HG02623 (cell line): Measurements from ENCODE around the gene DNAJC4.

Source experiments
- ATAC-seq: cut with Tn5 transposase; IDR thresholded peaks from one replicate; pipeline ENCODE4 v1.9.1; 2021; ENCODE audit warnings: moderate library complexity; ENCODE audit not compliant: unreplicated experiment

Gene DNAJC4

DNA sequence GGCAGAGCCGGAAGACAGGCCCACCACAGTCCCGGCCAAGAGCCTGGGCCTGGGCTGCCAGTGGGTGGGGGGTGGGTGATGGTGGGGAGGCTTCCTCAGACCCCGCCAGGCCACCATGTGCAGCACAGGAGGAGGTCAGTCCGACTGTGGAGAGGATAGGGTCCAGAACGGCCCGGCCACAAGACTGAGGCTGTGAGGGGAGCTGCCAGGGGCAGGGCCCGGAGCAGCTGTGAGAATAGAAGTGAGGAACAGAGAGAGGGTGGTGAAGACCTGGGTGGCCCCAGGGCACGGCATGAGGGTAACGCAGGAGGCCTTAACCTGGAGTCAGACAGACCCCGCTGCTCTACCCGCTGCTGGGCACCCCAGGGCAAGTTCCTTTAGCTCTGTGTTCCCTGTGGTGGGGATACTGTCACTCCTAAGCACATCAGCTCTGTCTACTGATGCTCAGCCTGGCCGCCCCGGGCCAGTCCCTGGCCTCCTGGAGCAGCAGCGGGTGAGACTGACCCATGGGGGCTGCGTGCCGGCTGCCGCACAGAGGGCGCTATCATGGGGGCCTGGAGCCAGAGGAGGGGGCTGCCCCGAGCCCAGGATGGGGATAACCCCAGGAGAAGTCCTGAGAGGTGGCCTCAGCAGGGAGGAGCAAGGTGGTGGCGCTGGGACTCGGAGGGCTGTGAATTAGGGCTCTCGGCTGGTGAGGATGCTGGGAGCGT lies 22.1 kb upstream of the DNAJC4 start:
- ATAC-seq = no peak

DNA sequence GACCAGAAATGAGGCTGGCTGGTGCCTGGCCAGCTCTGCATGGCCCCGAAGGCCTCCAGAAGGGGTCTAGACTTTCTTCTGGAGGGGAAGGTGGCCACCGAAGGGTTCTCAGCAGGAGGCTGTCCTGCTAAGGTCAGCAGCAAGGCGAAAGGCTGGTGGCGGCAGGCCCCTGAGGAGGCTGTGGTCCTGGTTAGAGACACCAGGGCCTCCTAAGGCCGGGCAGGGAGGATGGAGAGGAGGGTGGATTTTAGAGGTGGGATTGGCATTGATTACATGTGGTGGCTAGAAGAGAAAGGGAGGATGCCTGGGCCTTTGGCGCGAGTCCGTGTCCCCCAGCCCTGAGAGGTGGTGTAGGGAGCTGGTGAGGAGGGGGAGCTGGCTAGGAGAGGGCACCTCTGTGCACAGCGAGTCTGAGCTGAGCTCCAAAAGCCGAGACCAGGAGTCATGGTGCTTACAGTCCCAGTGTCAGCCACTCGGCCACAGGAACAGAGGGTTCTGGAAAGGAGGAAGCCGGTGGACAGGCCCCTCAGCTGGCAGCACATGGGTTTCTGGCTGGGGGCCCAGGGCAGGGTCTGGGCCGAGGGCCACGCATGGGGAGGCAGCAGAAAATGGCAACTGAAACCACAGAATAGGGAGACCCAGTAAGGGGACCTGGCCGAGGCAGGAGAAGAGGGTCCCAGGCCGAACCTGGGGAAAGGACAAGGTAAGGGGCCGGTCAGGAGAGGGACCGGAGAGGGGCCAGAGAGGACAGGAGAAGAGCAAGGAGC lies 21.4 kb upstream of the DNAJC4 start:
- no peak for ATAC-seq

DNA sequence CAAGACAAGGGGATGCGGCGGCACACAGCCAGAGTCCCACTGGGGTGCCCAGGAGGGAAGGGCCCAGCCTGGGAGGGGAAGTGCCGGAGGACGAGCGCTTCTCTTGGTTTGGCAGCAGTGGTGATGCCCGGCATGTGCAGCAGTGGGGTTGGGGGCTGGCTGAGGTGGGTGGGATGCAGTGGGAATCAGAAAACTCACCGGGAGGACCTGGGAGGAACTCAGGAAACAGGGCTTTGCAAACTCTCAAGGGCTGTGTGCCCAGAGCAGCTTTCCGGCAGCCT lies 20.8 kb upstream of the DNAJC4 start:
- ATAC-seq = no peak

DNA sequence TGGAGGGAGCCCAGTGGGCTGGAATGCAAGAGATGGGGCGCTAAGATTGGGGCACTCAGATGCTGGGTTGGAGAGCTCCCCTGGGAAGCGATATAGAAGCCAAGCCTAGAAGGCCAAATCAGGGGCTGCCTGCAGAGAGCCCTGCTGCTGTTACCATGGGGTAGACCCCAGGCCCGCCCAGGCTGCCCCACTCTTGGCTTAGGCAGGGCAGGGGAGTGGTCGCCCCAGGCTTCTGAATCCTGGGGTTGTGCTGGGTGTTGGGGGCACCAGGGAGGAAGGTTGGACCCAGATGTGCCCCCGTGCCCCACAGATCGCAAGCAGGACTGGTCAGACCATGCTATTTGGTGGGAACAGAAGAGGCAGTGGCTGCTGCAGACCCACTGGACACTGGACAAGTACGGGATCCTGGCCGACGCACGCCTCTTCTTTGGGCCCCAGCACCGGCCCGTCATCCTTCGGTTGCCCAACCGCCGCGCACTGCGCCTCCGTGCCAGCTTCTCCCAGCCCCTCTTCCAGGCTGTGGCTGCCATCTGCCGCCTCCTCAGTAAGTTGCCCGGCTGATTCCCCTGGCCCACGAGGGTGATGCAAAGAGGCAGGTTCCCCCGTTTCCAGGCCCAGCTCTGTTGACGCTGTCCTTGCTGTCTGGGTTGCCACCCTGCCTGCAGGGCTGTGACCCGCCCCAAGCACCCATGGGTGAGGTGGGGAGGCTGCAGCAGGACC lies 19.9 kb upstream of the DNAJC4 start:
- ATAC-seq = no peak

DNA sequence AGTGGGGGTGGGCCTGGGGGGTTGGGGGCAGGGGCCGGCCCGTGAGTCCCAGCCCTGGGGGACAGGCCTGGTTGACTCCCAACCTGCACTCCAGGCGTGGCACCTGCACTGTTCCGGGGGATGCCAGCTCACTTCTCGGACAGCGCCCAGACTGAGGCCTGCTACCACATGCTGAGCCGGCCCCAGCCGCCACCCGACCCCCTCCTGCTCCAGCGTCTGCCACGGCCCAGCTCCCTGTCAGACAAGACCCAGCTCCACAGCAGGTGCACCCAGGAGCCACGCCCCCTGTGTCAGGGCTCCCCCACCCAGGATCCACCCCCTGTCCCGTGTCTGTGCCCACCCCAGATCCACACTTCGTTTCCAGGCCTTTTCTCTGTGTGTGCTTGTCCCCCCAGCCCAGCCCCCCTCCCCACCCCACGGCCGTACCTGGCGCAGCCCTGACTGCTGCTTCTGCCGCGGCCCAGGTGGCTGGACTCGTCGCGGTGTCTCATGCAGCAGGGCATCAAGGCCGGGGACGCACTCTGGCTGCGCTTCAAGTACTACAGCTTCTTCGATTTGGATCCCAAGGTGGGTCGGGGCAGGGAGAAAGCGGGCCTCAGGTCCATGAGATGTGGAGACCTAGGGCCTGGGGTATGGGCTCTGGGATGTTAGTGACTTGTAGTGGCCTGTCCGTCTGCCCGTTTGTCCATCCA lies 19.0 kb upstream of the DNAJC4 start:
- no peak for ATAC-seq

DNA sequence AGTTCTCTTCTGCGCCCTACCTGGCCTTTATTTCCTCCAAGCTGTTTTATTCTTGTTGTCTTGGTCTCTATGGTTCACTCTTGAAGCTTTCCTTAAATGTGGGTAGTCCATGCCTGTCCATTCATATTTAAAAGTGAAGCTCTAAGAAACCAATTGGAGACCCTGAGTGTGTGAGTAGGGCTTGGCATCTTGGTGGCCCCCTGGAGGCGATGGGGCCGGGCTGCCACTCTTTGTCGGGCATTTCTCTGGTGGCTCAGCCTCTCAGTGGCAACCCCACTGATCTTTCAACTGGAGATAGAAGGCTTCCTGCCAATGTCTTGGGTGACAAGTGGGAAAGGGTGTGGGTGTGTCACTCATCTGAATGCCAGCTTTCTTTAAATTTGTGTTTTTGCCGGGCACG lies 13.5 kb upstream of the DNAJC4 start:
- no peak for ATAC-seq

DNA sequence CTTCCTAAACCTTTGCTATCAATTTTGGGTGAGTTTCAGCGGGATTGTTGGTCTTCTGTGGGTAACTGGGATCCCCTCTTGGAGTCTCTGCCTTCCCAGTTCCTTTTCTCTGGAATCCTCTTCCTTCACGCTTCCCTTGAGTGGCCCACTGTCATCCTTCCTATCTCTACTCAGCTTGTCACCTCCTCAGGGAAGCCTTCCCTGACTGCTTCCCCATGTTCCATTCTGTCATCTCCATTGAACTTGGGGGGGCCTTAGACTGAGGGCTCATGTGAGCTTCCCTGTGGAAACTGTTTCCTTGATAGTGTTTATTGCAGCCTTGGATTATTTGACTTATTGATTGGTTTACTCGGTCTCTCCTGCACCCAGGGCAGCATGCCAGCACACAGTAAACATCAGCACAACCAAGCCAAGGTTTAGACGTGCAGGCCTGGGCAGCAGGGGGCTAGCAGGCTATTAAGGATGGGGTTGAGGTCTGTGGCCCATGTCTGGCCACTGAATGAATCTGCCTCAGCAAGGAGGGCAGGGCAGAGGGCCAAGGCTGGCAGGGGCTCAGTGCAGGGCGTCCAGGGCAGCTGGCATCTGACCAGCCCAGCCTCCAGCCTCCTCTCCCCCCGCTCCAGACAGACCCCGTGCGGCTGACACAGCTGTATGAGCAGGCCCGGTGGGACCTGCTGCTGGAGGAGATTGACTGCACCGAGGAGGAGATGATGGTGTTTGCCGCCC lies 11.6 kb upstream of the DNAJC4 start:
- no peak for ATAC-seq

DNA sequence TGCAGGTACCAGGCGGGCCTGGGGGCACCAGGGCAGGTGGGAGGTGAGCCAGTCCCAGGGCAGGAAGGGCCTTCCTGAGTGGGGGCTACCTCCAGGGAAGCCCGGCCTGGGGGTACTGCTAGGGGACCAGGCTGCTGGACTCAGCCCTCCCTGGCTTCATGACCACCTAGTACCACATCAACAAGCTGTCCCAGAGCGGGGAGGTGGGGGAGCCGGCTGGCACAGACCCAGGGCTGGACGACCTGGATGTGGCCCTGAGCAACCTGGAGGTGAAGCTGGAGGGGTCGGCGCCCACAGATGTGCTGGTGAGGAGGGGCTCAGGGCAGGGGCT lies 11.0 kb upstream of the DNAJC4 start:
- ATAC-seq = no peak

DNA sequence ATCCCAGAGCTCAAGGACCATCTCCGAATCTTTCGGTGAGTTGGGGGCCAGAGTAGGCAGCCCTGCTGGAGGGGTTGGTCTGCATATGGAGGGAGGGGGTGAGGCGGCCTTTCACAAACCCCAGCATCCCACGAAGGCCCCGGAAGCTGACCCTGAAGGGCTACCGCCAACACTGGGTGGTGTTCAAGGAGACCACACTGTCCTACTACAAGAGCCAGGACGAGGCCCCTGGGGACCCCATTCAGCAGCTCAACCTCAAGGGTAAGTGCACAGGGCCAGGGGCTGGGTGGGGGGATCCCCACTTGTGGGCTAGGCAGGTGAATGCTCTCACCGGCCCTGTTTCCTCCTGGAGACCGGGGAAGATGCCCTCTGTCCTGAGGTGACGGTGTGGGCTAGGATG lies 10.6 kb upstream of the DNAJC4 start:
- no peak for ATAC-seq

DNA sequence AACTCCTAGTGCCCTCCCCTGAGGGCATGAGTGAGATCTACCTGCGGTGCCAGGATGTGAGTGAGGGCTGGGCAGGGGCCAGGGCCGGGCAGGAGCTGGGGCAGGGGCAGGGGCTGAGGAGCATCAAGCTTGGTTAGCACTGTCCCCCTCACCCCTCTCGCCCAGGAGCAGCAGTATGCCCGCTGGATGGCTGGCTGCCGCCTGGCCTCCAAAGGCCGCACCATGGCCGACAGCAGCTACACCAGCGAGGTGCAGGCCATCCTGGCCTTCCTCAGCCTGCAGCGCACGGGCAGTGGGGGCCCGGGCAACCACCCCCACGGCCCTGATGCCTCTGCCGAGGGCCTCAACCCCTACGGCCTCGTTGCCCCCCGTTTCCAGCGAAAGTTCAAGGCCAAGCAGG lies 10.1 kb upstream of the DNAJC4 start:
- ATAC-seq = no peak

DNA sequence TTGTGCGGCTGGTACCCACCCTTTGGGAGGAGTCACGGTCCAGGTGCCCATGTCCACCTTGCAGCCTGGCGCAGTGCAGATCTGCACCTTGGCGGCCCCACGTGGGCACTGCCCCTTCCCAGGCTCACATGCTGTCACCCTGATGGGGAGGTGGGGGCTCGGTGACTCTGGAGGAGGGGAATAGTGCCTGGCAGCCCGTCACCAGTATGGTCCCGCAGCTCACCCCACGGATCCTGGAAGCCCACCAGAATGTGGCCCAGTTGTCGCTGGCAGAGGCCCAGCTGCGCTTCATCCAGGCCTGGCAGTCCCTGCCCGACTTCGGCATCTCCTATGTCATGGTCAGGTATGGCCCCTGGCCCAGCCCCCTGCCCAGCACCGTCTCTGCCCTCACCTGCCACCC lies 9.6 kb upstream of the DNAJC4 start:
- no peak for ATAC-seq

DNA sequence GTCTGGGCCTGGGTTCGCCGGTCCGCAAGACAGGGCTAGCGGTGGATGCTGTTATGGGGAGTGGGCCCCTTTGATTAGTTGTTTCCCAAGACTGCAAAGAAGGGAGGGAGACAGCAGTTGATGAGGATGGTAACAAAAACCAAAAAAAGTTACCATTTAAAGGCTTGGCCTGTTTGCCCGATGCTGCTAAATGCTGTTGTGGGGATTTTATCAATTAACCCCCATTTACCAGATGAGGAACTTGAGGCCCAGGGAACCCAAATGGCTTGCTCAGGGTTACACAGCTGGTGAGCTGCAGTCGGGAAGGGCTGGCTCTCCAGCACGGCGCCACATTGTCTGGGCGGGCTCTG lies 7.7 kb upstream of the DNAJC4 start:
- no peak for ATAC-seq

DNA sequence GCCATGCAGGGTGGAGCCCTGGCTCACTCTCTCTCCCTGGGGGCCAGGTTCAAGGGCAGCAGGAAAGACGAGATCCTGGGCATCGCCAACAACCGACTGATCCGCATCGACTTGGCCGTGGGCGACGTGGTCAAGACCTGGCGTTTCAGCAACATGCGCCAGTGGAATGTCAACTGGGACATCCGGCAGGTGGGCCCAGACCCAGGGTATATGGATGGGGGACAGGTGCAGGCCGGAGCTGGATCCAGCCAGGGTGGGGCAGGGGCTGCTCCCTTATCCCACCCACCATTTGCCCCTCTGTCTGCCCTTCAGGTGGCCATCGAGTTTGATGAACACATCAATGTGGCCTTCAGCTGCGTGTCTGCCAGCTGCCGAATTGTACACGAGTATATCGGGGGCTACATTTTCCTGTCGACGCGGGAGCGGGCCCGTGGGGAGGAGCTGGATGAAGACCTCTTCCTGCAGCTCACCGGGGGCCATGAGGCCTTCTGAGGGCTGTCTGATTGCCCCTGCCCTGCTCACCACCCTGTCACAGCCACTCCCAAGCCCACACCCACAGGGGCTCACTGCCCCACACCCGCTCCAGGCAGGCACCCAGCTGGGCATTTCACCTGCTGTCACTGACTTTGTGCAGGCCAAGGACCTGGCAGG lies 7.2 kb upstream of the DNAJC4 start:
- no peak for ATAC-seq

DNA sequence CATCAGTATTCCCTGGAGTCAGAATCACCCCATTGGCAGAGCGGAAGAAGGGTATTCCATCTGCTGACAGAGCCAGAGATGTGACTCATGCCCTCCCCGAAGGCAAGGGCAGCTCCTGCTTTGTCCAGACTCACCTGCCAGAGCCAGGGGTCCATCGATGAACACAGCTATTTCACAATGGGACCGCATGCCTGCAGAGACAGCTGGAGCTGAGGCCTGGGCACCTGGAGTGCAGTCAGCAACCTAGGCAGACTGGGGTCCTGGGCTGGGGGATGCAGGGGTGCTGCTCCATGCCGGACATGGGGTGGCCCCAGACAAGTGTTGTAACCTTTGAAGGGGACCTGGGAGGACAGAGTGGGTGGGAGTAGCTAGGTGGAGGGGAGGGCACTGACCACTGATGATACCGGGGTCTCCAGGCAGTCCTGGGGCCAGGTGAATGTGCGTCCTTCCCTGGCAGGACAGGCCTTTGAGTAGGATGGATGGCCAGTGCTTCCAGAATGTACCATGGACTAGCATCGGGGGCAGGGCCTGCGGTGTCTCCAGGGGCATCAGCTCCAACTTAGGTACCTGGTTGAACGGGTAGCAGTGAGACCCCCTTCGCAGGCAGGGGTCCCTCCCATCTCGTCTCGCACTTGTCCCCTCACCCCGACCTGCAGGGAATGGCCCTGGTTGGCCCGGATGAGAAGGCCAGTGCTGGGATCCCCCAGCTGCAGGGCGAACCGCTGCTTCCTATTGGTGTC lies 6.0 kb upstream of the DNAJC4 start:
- no peak for ATAC-seq

DNA sequence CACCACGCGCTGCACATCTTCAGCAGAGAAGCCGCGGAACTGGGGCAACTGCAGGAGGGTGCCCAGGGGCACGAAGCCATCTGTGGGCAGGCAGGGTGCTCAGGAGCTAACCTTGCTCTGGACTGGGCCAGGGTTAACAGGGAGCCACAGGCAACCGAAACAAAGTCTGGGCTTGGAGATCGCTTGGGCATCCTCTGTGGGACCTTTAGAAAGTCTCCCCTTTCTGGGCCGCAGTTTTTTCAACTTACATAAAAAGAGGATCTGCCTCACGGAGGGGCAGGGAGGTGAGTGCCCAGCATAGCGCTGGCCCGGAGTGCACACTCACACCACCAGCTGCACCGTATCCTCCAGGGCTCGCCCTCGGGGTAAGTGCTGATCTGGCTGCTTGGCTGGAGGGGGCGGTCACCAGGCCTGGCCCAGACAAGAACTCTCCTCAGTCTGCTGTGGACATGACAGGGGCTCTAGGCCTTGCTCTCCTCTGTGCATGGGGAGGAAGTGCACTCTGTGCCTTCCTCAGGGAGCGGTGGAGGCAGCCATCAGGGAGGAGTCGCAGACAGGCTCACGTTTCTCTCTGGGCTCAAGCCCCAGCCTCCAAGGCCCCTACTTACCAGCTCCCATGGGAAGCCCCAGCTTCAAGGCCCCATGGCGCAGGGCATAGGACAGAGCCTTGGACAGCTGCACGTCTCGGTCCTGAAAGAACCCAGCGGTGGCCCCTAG lies 5.3 kb upstream of the DNAJC4 start:
- ATAC-seq = no peak

DNA sequence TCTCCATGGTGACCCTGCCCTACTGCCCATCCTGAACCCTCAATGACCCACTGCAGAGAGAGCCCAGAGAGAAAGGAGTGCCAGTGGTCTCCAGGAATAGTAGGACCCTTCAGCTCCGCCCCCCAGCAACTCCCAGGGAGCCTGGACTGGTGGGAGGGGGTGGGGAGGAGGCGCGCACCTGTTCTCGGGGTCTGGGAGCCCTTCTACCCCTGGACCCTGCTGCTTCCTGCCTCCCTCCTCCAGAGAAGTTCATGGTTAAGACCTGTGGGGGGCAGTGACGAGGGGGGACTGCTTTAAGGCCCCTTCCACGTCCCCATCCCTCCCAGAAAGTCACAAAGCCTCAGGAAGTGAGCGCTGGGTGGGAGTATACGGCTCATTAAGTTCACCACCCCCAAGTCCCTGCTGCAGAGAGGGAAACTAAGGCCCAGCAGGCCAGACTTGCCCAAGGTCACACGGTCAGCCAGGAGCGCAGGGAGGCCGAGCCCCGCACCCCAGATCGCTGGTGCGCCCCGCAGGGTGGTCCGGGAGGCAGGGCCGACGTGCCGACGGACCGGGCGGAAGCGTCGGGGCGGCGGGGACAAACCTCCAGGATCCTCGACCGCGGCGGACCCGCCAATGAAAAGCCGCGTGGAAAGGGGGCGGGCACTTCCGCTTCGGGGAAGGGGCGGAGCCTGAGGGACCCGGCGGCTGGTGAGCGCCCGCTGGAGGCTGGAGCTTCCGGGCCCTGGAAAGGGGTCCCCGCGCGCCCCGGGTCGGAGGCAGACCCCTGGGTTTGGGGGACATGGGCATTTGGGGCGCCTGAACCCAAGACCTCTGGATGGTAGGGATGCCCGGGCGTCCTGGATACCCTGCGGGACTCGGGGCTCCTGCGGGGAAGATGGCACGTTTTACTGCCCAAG lies 4.5 kb upstream of the DNAJC4 start, which contains the start of the genes NUDT22 and TRPT1:
TSS of gene NUDT22 (plus strand) at position 667 of the 899 bp plus-strand sequence. CDS start 379 bp downstream, outside the sequence.
TSS of gene TRPT1 (minus strand) at position 579 of the 899 bp plus-strand sequence. CDS start at position 253, 326 bp downstream.
- ATAC-seq = peak; percentile 39

DNA sequence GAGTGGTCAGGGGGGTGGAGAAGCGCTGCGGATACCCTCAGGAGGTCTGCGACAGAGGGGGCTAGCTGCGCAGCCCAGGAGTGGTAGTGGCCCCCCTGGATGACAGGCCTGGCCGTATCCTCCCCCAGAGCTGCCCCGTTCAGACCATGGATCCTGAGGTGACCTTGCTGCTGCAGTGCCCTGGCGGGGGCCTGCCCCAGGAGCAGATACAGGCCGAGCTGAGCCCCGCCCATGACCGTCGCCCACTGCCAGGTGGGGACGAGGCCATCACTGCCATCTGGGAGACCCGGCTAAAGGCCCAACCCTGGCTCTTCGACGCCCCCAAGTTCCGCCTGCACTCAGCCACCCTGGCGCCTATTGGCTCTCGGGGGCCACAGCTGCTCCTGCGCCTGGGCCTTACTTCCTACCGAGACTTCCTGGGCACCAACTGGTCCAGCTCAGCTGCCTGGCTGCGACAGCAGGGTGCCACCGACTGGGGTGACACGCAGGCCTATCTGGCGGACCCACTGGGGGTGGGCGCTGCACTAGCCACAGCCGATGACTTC lies 3.8 kb upstream of the DNAJC4 start:
- no peak for ATAC-seq
